Measurements from ENCODE around the gene BTBD16. TPM values are rescaled to one million over a fixed set of nuclear protein-coding genes. Genes with fewer than 3 reads are reported as not detected.
A peak's percentile ranks its signal among the peaks of the same experiment; 100 is the strongest.

BTBD16 gene
- total and polyA plus RNA-seq, 2 of the 13 experiments (the other 11 are each of a cell fraction or from before 2014, with no cell fraction given), result 5.0 to 11.9 TPM

DNA sequence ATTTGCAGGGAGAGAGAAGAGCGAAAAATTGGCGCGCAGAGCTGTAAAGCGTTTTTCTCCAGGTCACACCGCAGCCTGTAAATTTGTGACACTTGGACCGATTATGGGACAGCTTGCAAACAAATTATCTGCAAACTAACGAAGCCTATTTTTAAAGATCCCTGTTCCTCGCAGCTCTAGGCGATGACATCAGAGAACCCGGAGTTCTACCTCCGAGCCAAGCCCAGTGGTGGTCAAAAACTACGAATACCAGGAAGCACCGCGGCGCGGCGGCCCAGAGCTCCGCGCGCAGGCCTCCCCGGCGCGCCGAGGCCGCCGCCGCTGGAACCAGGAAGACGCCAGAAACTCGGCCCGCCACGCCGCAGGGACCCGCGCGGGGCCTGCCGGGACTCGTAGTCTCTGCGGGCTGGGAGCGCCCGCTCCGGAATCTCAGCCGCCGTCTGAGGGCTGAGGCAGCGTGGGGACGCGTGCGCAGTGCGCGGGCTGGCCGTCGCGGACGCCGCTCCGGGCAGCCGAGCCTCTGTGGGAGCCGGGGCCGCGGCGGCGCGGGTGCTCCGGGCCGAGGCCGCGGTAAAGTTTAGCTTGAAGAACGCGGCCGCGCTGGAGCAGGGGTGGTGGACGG, 103.3 kb downstream of the BTBD16 start, which contains the start of gene PLEKHA1 (continued):
- TF ChIP-seq, protein P1, sequence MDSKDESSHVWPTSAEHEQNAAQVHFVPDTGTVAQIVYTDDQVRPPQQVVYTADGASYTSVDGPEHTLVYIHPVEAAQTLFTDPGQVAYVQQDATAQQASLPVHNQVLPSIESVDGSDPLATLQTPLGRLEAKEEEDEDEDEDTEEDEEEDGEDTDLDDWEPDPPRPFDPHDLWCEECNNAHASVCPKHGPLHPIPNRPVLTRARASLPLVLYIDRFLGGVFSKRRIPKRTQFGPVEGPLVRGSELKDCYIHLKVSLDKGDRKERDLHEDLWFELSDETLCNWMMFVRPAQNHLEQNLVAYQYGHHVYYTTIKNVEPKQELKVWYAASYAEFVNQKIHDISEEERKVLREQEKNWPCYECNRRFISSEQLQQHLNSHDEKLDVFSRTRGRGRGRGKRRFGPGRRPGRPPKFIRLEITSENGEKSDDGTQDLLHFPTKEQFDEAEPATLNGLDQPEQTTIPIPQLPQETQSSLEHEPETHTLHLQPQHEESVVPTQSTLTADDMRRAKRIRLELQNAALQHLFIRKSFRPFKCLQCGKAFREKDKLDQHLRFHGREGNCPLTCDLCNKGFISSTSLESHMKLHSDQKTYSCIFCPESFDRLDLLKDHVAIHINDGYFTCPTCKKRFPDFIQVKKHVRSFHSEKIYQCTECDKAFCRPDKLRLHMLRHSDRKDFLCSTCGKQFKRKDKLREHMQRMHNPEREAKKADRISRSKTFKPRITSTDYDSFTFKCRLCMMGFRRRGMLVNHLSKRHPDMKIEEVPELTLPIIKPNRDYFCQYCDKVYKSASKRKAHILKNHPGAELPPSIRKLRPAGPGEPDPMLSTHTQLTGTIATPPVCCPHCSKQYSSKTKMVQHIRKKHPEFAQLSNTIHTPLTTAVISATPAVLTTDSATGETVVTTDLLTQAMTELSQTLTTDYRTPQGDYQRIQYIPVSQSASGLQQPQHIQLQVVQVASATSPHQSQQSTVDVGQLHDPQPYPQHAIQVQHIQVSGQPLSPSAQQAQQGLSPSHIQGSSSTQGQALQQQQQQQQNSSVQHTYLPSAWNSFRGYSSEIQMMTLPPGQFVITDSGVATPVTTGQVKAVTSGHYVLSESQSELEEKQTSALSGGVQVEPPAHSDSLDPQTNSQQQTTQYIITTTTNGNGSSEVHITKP (CRISPR knock-in tag; IDR thresholded peaks at IDR 0.05; ENCODE audit: low read depth), result no peak
- TF ChIP-seq TP53 (CRISPR knock-in tag; conservative IDR thresholded peaks at IDR 0.05) (no peak), CREB1 (IDR thresholded peaks at IDR 0.05) (peak; percentile 66; the same call in 1 of the 2 replicates), CREB1 (CRISPR knock-in tag; IDR thresholded peaks at IDR 0.05) (no peak), MEIS2 (CRISPR knock-in tag; IDR thresholded peaks at IDR 0.05) (peak; percentile 45; the same call in 1 of the 2 replicates), YY1 (IDR thresholded peaks at IDR 0.05; ENCODE audit: insufficient read depth, insufficient replicate concordance, low read depth, low read length) (peak; percentile 75), SALL2 (CRISPR knock-in tag; IDR thresholded peaks at IDR 0.05) (no peak), NONO (IDR thresholded peaks at IDR 0.05) (no peak), NONO (CRISPR knock-in tag; conservative IDR thresholded peaks at IDR 0.05) (peak; percentile 37; the same call in 1 of the 2 replicates), CSRNP1 (CRISPR knock-in tag; IDR thresholded peaks at IDR 0.05) (0 out of 2 replicates have a peak, but pooled peaks have one; percentile 79), ZNF556 (CRISPR knock-in tag; IDR thresholded peaks at IDR 0.05; ENCODE audit: borderline replicate concordance) (peak; percentile 60; the same call in 1 of the 2 replicates), RFX1 (IDR thresholded peaks at IDR 0.05) (no peak), GABPA (IDR thresholded peaks at IDR 0.05; ENCODE audit: low read depth, low read length) (peak; percentile 44), GABPA (CRISPR knock-in tag; IDR thresholded peaks at IDR 0.05; ENCODE audit: low read depth) (no peak), KDM5B (CRISPR knock-in tag; IDR thresholded peaks at IDR 0.05; ENCODE audit: borderline replicate concordance) (no peak), POLR2A (IDR thresholded peaks at IDR 0.05; ENCODE audit: insufficient read depth in 1 of 2, low read depth in 2 of 2, low read length in 2 of 2) (peak in 1 of 2 experiments; percentile 70; a peak in 2 of 4 replicates)
- TF ChIP-seq, protein P2, sequence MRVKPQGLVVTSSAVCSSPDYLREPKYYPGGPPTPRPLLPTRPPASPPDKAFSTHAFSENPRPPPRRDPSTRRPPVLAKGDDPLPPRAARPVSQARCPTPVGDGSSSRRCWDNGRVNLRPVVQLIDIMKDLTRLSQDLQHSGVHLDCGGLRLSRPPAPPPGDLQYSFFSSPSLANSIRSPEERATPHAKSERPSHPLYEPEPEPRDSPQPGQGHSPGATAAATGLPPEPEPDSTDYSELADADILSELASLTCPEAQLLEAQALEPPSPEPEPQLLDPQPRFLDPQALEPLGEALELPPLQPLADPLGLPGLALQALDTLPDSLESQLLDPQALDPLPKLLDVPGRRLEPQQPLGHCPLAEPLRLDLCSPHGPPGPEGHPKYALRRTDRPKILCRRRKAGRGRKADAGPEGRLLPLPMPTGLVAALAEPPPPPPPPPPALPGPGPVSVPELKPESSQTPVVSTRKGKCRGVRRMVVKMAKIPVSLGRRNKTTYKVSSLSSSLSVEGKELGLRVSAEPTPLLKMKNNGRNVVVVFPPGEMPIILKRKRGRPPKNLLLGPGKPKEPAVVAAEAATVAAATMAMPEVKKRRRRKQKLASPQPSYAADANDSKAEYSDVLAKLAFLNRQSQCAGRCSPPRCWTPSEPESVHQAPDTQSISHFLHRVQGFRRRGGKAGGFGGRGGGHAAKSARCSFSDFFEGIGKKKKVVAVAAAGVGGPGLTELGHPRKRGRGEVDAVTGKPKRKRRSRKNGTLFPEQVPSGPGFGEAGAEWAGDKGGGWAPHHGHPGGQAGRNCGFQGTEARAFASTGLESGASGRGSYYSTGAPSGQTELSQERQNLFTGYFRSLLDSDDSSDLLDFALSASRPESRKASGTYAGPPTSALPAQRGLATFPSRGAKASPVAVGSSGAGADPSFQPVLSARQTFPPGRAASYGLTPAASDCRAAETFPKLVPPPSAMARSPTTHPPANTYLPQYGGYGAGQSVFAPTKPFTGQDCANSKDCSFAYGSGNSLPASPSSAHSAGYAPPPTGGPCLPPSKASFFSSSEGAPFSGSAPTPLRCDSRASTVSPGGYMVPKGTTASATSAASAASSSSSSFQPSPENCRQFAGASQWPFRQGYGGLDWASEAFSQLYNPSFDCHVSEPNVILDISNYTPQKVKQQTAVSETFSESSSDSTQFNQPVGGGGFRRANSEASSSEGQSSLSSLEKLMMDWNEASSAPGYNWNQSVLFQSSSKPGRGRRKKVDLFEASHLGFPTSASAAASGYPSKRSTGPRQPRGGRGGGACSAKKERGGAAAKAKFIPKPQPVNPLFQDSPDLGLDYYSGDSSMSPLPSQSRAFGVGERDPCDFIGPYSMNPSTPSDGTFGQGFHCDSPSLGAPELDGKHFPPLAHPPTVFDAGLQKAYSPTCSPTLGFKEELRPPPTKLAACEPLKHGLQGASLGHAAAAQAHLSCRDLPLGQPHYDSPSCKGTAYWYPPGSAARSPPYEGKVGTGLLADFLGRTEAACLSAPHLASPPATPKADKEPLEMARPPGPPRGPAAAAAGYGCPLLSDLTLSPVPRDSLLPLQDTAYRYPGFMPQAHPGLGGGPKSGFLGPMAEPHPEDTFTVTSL (CRISPR knock-in tag; IDR thresholded peaks at IDR 0.05; ENCODE audit: borderline replicate concordance), result no peak
- TF ChIP-seq, protein P3, sequence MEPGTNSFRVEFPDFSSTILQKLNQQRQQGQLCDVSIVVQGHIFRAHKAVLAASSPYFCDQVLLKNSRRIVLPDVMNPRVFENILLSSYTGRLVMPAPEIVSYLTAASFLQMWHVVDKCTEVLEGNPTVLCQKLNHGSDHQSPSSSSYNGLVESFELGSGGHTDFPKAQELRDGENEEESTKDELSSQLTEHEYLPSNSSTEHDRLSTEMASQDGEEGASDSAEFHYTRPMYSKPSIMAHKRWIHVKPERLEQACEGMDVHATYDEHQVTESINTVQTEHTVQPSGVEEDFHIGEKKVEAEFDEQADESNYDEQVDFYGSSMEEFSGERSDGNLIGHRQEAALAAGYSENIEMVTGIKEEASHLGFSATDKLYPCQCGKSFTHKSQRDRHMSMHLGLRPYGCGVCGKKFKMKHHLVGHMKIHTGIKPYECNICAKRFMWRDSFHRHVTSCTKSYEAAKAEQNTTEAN (CRISPR knock-in tag; conservative IDR thresholded peaks at IDR 0.05), result peak; percentile 23; the same call in 1 of the 2 replicates

Data from HepG2 (cell line).